Right lobe of liver (tissue), 6 donors: Measurements from ENCODE around the gene RADIL. TPM values are rescaled to one million over a fixed set of nuclear protein-coding genes. Genes with fewer than 3 reads are reported as not detected.
"Not testable (repeated sequence)": the region's sequence is repeated elsewhere in the genome, so short reads cannot be mapped to it uniquely, and the experiment has no call there.

Experiments
- ATAC-seq, 4 donors: fragments of 200-7000 bp; cut with Tn5 transposase; one replicate each; pipeline ENCODE4 v1.9.1; 2020; ENCODE audit warnings: mild to moderate bottlenecking in 4 of 4, moderate library complexity in 4 of 4
- DNase-seq, 3 donors: peaks; one replicate each; pipeline ENCODE4 v3.0.0-alpha.2; 2020
- H3K27ac ChIP-seq, 3 donors: fragments of 200-600 bp; one replicate each; pipeline ENCODE4 v1.8.0; 2022
- H3K27me3 ChIP-seq, 2 donors: fragments of 200-600 bp; one replicate each; pipeline ENCODE4 v1.8.0; 2022
- H3K36me3 ChIP-seq, 4 donors: fragments of 200-600 bp; sonication (generic) in 1 of 4; one replicate each; pipeline versions ENCODE4 v1.5.1 to v1.8.0; 2017 to 2022; ENCODE audit warnings: control low read depth in 1 of 4
- H3K4me1 ChIP-seq, 4 donors: fragments of 200-600 bp; sonication (generic) in 1 of 4; one replicate each; pipeline versions ENCODE4 v1.5.1 to v1.8.0; 2017 to 2022; ENCODE audit warnings: control low read depth in 1 of 4
- H3K4me3 ChIP-seq, 3 donors: fragments of 200-600 bp; one replicate each; pipeline ENCODE4 v1.8.0; 2022
- H3K9me3 ChIP-seq, 4 donors: fragments of 200-600 bp; sonication (generic) in 1 of 4; one replicate each; pipeline versions ENCODE4 v1.5.1 to v1.8.0; 2017 to 2022; ENCODE audit warnings: control low read depth in 1 of 4
- POLR2A ChIP-seq: fragments of 450-650 bp; IDR thresholded peaks from one replicate; pipeline ENCODE4 v1.6.1; 2017; ENCODE audit warnings: antibody characterized with exemption, mild to moderate bottlenecking
- WGBS: methylation state at CpG from one replicate; pipeline ENCODE4 v1.1.6; 2018; ENCODE audit warnings: low coverage, low lambda C conversion rate; ENCODE audit not compliant: insufficient coverage; ENCODE audit errors: missing lambda C conversion rate; 5-methylcytosine and 5-hydroxymethylcytosine counted together
- intact Hi-C, 2 donors: fragments of 100-400 bp; cut with DNase I; formaldehyde crosslinking; loops; one replicate each; pipeline versions ENCODE4 v1.11.2 to v1.14.1; 2022
- total RNA-seq, 6 experiments: library from RNA; depleted of rRNA in 2 of 6; stranded (reverse); fragments of >200 nt in 2 of 6; fragmentation: NEBNext Ultra II Directional in 3 of 6; extraction: Animal tissue kit (Norgen Biotek cat#: 25700) in 3 of 6; gene quantifications; one replicate each; pipeline versions ENCODE4 v1.1.0 to v1.2.4, GENCODE V29; 2016 to 2023
- TF ChIP-seq, protein P1 (sequence below), 4 donors: fragments of 200-600 bp in 3 of 4; fragments of 450-650 bp in 1 of 4; IDR thresholded peaks; one replicate each; pipeline versions ENCODE4 v1.5.1 to v1.8.0; 2016 to 2022; ENCODE audit warnings: antibody characterized with exemption in 4 of 4, mild to moderate bottlenecking in 2 of 4
- donor health status: DM: no; HTN: yes; CAD: no.
- donor health status: DM: no; HTN: no; CAD: no.
- donor health status: DM: no; HTN: no; CAD: no.
- donor health status: DM: no; HTN: yes; CAD: no.
- donor health status: DM: no; HTN: yes; CAD: no.

The RADIL gene
- total RNA-seq, 6 experiments from 2014 or later, result 0.20 to 1.6 (median 0.34) TPM; not detected in 2

- intact Hi-C loops, result loop anchor here in 1 of 2 donors (10.0 kb wide), 1 partner anchor 279 kb away; no protein-coding TSS in a partner anchor
- Histone ChIP-seq H3K36me3 (no peaks in the 10 kb centered on the region), H3K4me1 (no peaks in the 10 kb centered on the region), H3K9me3 (no peaks in the 10 kb centered on the region), H3K27me3 (no peaks in the 10 kb centered on the region), H3K4me3 (no peak overlapping the region), H3K27ac (no peak overlapping the region)
- TF ChIP-seq POLR2A, result no peak
- TF ChIP-seq, protein P1, sequence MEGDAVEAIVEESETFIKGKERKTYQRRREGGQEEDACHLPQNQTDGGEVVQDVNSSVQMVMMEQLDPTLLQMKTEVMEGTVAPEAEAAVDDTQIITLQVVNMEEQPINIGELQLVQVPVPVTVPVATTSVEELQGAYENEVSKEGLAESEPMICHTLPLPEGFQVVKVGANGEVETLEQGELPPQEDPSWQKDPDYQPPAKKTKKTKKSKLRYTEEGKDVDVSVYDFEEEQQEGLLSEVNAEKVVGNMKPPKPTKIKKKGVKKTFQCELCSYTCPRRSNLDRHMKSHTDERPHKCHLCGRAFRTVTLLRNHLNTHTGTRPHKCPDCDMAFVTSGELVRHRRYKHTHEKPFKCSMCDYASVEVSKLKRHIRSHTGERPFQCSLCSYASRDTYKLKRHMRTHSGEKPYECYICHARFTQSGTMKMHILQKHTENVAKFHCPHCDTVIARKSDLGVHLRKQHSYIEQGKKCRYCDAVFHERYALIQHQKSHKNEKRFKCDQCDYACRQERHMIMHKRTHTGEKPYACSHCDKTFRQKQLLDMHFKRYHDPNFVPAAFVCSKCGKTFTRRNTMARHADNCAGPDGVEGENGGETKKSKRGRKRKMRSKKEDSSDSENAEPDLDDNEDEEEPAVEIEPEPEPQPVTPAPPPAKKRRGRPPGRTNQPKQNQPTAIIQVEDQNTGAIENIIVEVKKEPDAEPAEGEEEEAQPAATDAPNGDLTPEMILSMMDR (IDR thresholded peaks at IDR 0.05), result no peak
- 73% methylated on average over 9 of the region's 29 CpGs for WGBS
- DNase-seq (no peak), ATAC-seq (peak in 2 of 4 donors; percentile 5 to 7)
Measured at GRCh38 chr7:4805110-4805983, 78.2 kb downstream of the RADIL start.

DNA sequence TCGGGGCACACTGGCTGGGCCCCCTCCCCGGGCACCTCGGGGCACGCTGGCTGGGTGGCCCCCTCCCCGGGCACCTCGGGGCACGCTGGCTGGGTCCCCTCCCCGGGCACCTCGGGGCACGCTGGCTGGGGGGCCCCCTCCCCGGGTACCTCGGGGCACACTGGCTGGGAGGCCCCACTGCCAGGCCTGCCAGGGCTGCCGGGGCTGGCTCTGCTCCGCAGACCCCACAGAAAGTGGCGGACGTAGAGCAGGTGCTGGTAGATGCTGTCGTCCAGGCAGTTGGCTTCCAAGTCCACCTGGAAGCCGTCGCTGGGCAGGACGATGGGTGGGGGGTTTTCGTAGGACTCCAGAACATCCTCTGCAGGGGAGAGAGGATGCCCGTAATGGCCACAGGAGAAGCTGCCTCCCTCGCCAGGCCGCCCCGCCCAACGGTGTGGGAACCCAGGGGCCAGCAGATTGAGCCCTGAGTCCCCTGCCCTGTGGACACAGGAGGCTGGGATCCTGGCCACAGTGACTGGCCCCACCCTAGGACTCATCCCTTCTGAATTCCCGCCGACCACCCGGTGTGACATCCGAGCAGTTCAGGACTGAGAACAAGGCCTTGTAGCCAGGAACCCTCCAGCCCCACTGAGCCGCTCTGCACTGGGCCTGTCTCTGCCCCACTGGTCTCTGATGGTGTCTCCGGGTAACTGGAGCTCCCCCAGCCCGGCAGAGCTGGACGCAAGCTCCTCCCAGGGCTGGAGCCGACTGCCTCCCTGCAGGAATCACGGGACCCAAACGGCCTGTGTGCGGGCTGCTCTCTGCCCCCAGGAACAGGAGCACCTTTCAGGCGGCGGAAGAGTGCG lies 79.9 kb downstream of the RADIL start:
- Histone ChIP-seq H3K4me3 (no peak overlapping the region), H3K27me3 (no peaks in the 10 kb centered on the region), H3K4me1 (no peaks in the 10 kb centered on the region), H3K36me3 (no peaks in the 10 kb centered on the region), H3K27ac (no peak overlapping the region), H3K9me3 (no peaks in the 10 kb centered on the region)
- TF ChIP-seq POLR2A, result no peak
- TF ChIP-seq, protein P1 (IDR thresholded peaks at IDR 0.05), result no peak
- no peak for ATAC-seq
- WGBS, result 59% methylated on average over 9 of the region's 41 CpGs
- peak in 1 of 3 donors; percentile 39 for DNase-seq
- intact Hi-C loops, result loop anchor here (5.0 to 10.0 kb wide), 2 partner anchors 279 to 281 kb away; no protein-coding TSS in a partner anchor

DNA sequence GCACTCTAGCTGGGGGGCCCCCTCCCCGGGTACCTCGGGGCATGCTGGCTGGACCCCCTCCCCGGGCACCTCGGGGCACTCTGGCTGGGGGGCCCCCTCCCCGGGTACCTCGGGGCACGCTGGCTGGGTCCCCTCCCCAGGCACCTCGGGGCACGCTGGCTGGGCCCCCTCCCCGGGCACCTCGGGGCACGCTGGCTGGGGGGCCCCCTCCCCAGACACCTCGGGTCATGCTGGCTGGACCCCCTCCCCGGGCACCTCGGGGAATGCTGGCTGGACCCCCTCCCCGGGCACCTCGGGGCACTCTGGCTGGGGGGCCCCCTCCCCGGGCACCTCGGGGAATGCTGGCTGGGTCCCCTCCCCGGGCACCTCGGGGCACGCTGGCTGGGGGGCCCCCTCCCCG lies 80.9 kb downstream of the RADIL start:
- H3K4me1 ChIP-seq, H3K27me3 ChIP-seq, H3K9me3 ChIP-seq, H3K4me3 ChIP-seq, DNase-seq, H3K36me3 ChIP-seq, ATAC-seq, H3K27ac ChIP-seq: not testable (repeated sequence)
- WGBS, result no CpG with 5 or more reads among the region's 23 CpGs
- intact Hi-C loops, result loop anchor here (5.0 to 10.0 kb wide), 2 partner anchors 280 to 282 kb away; no protein-coding TSS in a partner anchor

DNA sequence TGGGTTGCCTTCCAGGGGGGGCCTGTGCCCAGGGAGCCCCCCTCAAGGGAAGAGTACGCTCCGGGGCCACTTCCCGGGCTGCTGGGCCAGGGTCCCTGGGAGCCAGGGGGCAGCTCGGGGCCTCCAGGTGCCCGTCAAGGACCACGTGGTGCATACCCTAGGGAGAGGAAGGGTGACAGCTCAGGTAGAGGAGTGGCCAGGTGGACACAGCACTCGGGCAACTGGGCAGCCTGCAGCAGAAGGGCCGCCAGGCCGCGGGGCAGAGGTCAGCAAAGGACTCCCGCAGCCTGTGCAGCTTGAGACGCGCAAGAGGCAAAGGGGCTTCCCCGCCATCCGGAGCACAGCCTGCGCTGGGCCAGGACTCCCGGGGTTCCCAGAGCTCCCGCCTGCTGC lies 81.7 kb downstream of the RADIL start:
- Histone ChIP-seq H3K4me3 (no peak overlapping the region), H3K27me3 (no peaks in the 10 kb centered on the region), H3K4me1 (no peaks in the 10 kb centered on the region), H3K9me3 (no peaks in the 10 kb centered on the region), H3K36me3 (no peaks in the 10 kb centered on the region), H3K27ac (no peak overlapping the region)
- ATAC-seq, result no peak
- 83% methylated on average over 2 of the region's 18 CpGs for WGBS
- no peak for DNase-seq
- intact Hi-C loops, result loop anchor here (5.0 to 10.0 kb wide), 2 partner anchors 280 to 283 kb away; no protein-coding TSS in a partner anchor
- TF ChIP-seq POLR2A, result no peak
- TF ChIP-seq, protein P1 (IDR thresholded peaks at IDR 0.05), result no peak
